ENCODE results near the gene KIN. TPM values are rescaled to one million over a fixed set of nuclear protein-coding genes. Genes with fewer than 3 reads are reported as not detected.
"Not testable (repeated sequence)": the region's sequence is repeated elsewhere in the genome, so short reads cannot be mapped to it uniquely, and the experiment has no call there.

KIN gene
- total RNA-seq, 4 donors from 2014 or later: 5.3 to 9.6 (median 6.4) TPM

- Histone ChIP-seq H3K27me3 (no peaks in the 10 kb centered on the region), H3K4me1 (no peaks in the 10 kb centered on the region), H3K4me3 (no peak overlapping the region), H3K27ac (no peak overlapping the region), H3K36me3 (peaks cover 0 to 95% (median 35%) of the 10 kb centered on the region in 3 donors), H3K9me3 (no peaks in the 10 kb centered on the region)
- intact Hi-C loops (cut with DNase I): no loop called here
- TF ChIP-seq POLR2A (IDR thresholded peaks at IDR 0.05) (no peak), CTCF (IDR thresholded peaks at IDR 0.05) (peak in 2 of 6 experiments; percentile 25 to 29)
- 71 to 75% methylated on average over 6 to 7 of the region's 7 CpGs for WGBS, 2 donors
- DNase-seq: no peak
Observed at GRCh38 chr10:7756360-7756992, 31.3 kb downstream of the KIN start.

GRCh38 chr10:7755103-7755502, 32.7 kb downstream of the KIN start:
- intact Hi-C loops (cut with DNase I): no loop called here
- Histone ChIP-seq H3K27me3 (no peaks in the 10 kb centered on the region), H3K9me3 (no peaks in the 10 kb centered on the region), H3K27ac (no peak overlapping the region), H3K4me3 (no peak overlapping the region), H3K4me1 (no peaks in the 10 kb centered on the region), H3K36me3 (peaks cover 0 to 86% (median 32%) of the 10 kb centered on the region in 3 donors)
- WGBS, 2 donors: 96 to 100% methylated on average over 3 of the region's 3 CpGs
- no peak for DNase-seq
- TF ChIP-seq CTCF (IDR thresholded peaks at IDR 0.05) (no peak), POLR2A (IDR thresholded peaks at IDR 0.05) (no peak)

GRCh38 chr10:7752251-7752650, 35.5 kb downstream of the KIN start:
- TF ChIP-seq CTCF (IDR thresholded peaks at IDR 0.05) (no peak), POLR2A (IDR thresholded peaks at IDR 0.05) (no peak)
- Histone ChIP-seq H3K27ac (no peak overlapping the region), H3K27me3 (no peaks in the 10 kb centered on the region), H3K36me3 (peaks cover 0 to 58% (median 25%) of the 10 kb centered on the region in 3 donors), H3K9me3 (no peaks in the 10 kb centered on the region), H3K4me3 (no peak overlapping the region), H3K4me1 (no peaks in the 10 kb centered on the region)
- no peak for DNase-seq
- intact Hi-C loops (cut with DNase I): no loop called here
- 90 to 93% methylated on average over 6 of the region's 6 CpGs for WGBS, 2 donors

- peaks cover 0 to 38% (median 21%) of the 10 kb centered on the region in 3 donors for H3K36me3 ChIP-seq
- DNase-seq: no peak
- intact Hi-C loops (cut with DNase I): no loop called here
- H3K27ac ChIP-seq: no peak overlapping the region
- no peak overlapping the region for H3K4me3 ChIP-seq
- WGBS, 2 donors: 94 to 97% methylated on average over 5 of the region's 5 CpGs
- no peaks in the 10 kb centered on the region for H3K4me1 ChIP-seq
- TF ChIP-seq CTCF (IDR thresholded peaks at IDR 0.05) (no peak), POLR2A (IDR thresholded peaks at IDR 0.05) (no peak)
- H3K27me3 ChIP-seq: no peaks in the 10 kb centered on the region
- no peaks in the 10 kb centered on the region for H3K9me3 ChIP-seq
Observed at GRCh38 chr10:7750222-7750621, 37.6 kb downstream of the KIN start.

- WGBS, 2 donors: 79 to 100% methylated on average over 2 to 5 of the region's 7 CpGs
- intact Hi-C loops (cut with DNase I); DNase-seq; H3K4me1 ChIP-seq; H3K27me3 ChIP-seq; H3K27ac ChIP-seq; H3K4me3 ChIP-seq; H3K9me3 ChIP-seq: not testable (repeated sequence)
- peaks cover 0 to 22% (median 8%) of the 10 kb centered on the region in 3 donors for H3K36me3 ChIP-seq
Observed at GRCh38 chr10:7748637-7749036, 39.2 kb downstream of the KIN start.

- TF ChIP-seq CTCF (IDR thresholded peaks at IDR 0.05) (no peak), POLR2A (IDR thresholded peaks at IDR 0.05) (no peak)
- no peak for DNase-seq
- Histone ChIP-seq H3K27me3 (peaks cover 0 to 4% (median 0%) of the 10 kb centered on the region in 4 donors), H3K27ac (no peak overlapping the region), H3K4me1 (no peaks in the 10 kb centered on the region), H3K9me3 (no peaks in the 10 kb centered on the region), H3K36me3 (no peaks in the 10 kb centered on the region), H3K4me3 (no peak overlapping the region)
- WGBS, 2 donors: 89% methylated on average over 8 of the region's 8 CpGs
- intact Hi-C loops (cut with DNase I): no loop called here
Observed at GRCh38 chr10:7744307-7744706, 43.5 kb downstream of the KIN start.

Data from esophagus squamous epithelium (tissue), 5 donors.